Progenitor cell of endocrine pancreas (in vitro differentiated cells): Measurements from ENCODE around the gene RARA. TPM values are rescaled to one million over a fixed set of nuclear protein-coding genes. Genes with fewer than 3 reads are reported as not detected.

Experiments
- DNase-seq: peaks from one replicate; pipeline ENCODE4 v3.0.0; 2021; ENCODE audit warnings: low spot score; ENCODE audit not compliant: unreplicated experiment
- H3K27ac Mint-ChIP-seq: 2 replicates; pipeline ENCODE4 v1.8.0; 2021; ENCODE audit warnings: mild to moderate bottlenecking, moderate library complexity, mixed read lengths
- H3K27me3 Mint-ChIP-seq: 2 replicates; pipeline ENCODE4 v1.8.0; 2021; ENCODE audit warnings: mixed read lengths
- H3K36me3 Mint-ChIP-seq: 2 replicates; pipeline ENCODE4 v1.8.0; 2022; ENCODE audit warnings: mixed read lengths; ENCODE audit not compliant: insufficient read depth
- H3K4me1 Mint-ChIP-seq: 2 replicates; pipeline ENCODE4 v1.8.0; 2021; ENCODE audit warnings: low read depth, mixed read lengths
- H3K4me3 Mint-ChIP-seq: 2 replicates; pipeline ENCODE4 v1.8.0; 2021; ENCODE audit warnings: low read depth, mild to moderate bottlenecking, moderate library complexity, mixed read lengths
- H3K9me3 Mint-ChIP-seq: 2 replicates; pipeline ENCODE4 v1.8.0; 2021; ENCODE audit warnings: low read depth, mixed read lengths
- total RNA-seq: library from RNA; stranded (reverse); gene quantifications from 2 replicates; pipeline ENCODE4 v1.2.1, GENCODE V29; 2021
- TF ChIP-seq, protein P1 (sequence below): fragments of 200-600 bp; sonication (generic); IDR thresholded peaks from one replicate; pipeline ENCODE4 v1.5.0; 2021; ENCODE audit warnings: antibody characterized with exemption, mild to moderate bottlenecking; ENCODE audit not compliant: unreplicated experiment

The RARA gene
- total RNA-seq, 1 donor from 2014 or later, result 50.8 TPM

DNA sequence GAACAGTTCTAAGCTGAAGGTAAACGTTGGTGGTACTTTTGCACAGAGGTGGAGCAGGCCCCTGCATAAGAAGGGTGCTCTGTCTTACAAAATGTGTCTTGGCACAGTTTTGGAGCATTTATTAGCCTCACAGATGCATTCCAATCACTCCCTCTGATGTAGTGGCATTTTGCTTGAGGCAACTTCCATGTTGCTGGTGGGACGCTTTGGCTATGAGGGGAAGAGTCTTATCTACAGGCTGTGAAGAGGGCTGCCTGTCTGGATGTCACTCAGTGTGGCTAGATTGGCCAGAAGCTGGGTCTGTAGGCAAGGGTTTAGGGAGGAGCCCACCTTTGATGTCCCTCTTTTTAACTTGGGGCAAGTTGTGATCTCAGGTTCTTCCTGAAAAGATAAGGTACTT, 2.6 kb upstream of the RARA start:
- no peaks in the 10 kb centered on the region for H3K9me3 Mint-ChIP-seq
- peaks cover 3% of the 10 kb centered on the region for H3K36me3 Mint-ChIP-seq
- no peak for DNase-seq
- no peaks in the 10 kb centered on the region for H3K27me3 Mint-ChIP-seq
- peak overlapping the region; percentile 1 for H3K4me3 Mint-ChIP-seq
- peaks cover 28% of the 10 kb centered on the region for H3K4me1 Mint-ChIP-seq
- H3K27ac Mint-ChIP-seq, result no peak overlapping the region
- TF ChIP-seq, protein P1, sequence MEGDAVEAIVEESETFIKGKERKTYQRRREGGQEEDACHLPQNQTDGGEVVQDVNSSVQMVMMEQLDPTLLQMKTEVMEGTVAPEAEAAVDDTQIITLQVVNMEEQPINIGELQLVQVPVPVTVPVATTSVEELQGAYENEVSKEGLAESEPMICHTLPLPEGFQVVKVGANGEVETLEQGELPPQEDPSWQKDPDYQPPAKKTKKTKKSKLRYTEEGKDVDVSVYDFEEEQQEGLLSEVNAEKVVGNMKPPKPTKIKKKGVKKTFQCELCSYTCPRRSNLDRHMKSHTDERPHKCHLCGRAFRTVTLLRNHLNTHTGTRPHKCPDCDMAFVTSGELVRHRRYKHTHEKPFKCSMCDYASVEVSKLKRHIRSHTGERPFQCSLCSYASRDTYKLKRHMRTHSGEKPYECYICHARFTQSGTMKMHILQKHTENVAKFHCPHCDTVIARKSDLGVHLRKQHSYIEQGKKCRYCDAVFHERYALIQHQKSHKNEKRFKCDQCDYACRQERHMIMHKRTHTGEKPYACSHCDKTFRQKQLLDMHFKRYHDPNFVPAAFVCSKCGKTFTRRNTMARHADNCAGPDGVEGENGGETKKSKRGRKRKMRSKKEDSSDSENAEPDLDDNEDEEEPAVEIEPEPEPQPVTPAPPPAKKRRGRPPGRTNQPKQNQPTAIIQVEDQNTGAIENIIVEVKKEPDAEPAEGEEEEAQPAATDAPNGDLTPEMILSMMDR, result no peak

DNA sequence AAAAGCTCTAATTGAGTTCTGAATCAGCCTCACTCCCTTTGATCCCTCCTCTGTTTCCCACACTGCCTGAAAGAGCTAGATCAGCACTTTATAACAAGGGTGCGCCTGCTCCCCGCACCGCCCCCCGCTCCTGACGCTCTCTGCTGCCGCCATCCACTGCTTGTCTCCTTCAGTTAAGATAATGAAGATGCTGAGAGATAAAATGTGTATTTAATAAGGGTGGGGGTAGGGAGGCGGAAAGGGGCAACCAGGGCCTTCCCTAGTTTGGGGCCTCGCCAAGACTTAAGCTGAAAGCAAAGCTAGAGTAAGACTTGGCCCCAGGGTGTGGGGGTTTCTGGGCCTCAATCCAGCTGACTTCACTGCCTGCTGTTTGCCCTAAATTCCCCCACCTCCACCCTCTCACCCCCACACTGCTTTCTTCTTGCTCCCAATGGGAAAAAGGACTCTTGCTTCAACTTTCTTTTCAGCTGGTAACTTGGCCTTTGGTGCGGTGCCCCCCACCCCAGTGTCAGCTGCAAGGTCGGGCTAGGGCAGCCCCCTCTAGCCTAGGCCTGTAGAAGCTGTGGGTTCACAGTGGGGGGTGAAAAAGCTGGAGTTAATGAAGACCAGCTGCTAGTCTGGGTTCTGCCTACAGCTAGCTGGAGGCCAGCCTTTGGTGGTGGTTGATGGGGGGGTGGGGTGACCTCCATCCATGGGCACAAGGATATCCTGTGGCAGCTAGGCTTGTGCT, 1.8 kb upstream of the RARA start:
- no peaks in the 10 kb centered on the region for H3K9me3 Mint-ChIP-seq
- DNase-seq, result no peak

DNA sequence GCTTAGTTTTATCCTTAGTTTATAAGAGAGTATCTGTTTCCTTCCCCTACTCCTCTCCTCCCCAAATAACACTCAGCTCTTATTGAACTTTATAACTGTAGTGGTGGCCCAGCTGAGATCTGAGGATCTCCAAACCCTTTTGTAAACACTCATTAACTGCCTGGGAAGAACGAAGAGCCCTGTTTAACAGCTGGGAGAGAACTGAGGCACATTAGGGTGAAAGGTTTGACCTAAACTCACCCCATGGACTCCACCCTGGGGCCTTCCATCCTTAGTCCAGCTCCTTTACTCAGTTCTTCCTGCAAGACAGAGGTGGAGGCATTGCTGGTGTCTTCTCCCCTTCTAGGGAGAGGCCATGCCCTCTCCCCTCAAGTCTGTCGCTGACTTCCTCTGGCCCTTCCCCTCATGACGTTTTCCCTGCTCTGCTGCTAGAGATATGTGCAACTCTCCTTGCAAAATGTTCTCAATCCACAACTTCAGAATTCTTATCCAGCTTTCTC, 1.2 kb upstream of the RARA start:
- Mint-ChIP-seq H3K9me3 (no peaks in the 10 kb centered on the region), H3K27me3 (no peaks in the 10 kb centered on the region), H3K4me1 (peaks cover 33% of the 10 kb centered on the region), H3K27ac (no peak overlapping the region), H3K4me3 (no peak overlapping the region), H3K36me3 (no peaks in the 10 kb centered on the region)
- TF ChIP-seq, protein P1, result no peak
- no peak for DNase-seq

More for the DNA sequence above, 1.8 kb upstream of the RARA start:
- H3K4me1 Mint-ChIP-seq, result peaks cover 30% of the 10 kb centered on the region
- H3K4me3 Mint-ChIP-seq, result no peak overlapping the region
- H3K36me3 Mint-ChIP-seq, result peaks cover 2% of the 10 kb centered on the region
- no peak overlapping the region for H3K27ac Mint-ChIP-seq
- TF ChIP-seq, protein P1, result no peak
- H3K27me3 Mint-ChIP-seq, result no peaks in the 10 kb centered on the region

DNA sequence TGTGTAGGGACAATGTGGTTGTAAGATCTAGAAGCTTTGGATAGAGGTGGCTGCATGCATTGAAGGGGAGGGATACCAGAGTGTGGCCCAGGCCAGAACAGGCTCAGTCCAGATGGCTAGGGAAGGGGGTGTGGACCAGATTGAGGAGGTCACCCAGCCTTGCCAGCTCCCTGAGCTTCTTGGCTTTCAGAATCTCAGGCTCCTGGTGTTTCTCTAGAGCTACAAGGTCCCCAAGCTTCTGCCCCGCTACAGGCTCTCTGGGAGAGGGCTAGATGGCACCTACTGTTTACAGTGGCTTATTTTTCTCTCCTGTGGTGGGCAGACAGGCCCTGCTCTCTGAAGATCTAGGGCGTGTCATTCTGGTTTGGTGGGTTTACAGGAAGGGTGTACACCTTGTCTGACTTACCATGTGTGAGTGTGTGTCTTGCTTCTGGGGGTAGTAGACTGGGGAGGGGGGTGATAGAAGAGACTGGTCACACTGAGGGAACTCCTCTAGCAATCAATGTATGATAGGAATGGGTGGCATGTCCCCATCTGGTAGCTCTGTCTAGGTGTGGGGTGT, 1.1 kb downstream of the RARA start:
- Mint-ChIP-seq H3K4me1 (peaks cover 46% of the 10 kb centered on the region), H3K4me3 (no peak overlapping the region), H3K27me3 (no peaks in the 10 kb centered on the region), H3K27ac (peak overlapping the region; percentile 80), H3K36me3 (no peaks in the 10 kb centered on the region), H3K9me3 (no peaks in the 10 kb centered on the region)
- no peak for DNase-seq
- TF ChIP-seq, protein P1, result no peak

DNA sequence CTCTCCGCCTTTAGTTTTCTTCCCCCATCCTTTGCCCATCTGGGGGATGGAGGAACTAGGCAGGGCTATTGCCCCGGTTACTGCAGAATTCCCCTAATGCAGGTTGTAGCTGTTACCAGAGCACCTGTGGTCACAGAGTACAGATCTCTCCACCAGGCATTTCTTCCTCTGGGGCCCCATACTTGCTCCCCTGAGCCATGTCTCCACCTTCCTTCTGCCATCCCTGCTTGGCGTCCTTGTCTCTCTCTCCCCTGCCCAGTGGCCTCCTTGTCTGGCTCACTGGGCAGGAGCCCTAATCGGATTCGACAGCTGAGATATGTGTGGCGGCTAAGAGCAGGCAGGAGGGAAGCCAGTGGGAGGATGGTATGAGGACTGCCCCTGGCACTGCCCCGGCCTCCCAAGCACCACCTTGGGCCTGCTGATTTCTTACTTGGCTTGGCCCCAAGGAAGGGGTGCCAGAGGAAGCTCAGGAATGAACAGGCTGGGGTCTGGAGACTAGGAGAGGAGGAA, 2.0 kb downstream of the RARA start:
- Mint-ChIP-seq H3K9me3 (no peaks in the 10 kb centered on the region), H3K4me1 (peaks cover 50% of the 10 kb centered on the region), H3K27me3 (no peaks in the 10 kb centered on the region), H3K4me3 (peak overlapping the region; percentile 17), H3K27ac (no peak overlapping the region), H3K36me3 (no peaks in the 10 kb centered on the region)
- no peak for DNase-seq
- TF ChIP-seq, protein P1, result no peak
